Measurements from ENCODE around the gene ARHGAP6.

The ARHGAP6 gene

DNA sequence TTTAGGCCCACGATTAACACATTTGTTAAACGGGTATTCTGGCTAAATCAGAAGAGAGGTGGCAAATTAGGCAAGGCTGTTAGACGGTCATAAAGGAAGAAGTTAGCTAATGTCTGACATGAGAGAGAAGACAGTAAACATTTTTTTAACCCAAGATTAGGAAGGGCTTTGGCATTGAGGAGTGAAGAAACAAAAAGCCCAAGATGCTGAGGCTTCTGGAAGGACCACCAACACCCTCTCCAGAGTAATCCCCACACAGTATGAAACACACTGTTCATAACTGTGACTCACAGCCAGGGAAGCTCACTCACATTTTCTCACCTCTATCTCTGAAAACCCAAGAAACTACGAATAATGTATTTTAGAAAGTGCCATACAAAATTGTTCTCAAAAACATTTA is 244.9 kb downstream of the ARHGAP6 start:
- peaks cover 25% of the 10 kb centered on the region for H3K27me3 Mint-ChIP-seq (ENCODE audit: low read depth, poor library complexity)
- TF ChIP-seq, protein P1, sequence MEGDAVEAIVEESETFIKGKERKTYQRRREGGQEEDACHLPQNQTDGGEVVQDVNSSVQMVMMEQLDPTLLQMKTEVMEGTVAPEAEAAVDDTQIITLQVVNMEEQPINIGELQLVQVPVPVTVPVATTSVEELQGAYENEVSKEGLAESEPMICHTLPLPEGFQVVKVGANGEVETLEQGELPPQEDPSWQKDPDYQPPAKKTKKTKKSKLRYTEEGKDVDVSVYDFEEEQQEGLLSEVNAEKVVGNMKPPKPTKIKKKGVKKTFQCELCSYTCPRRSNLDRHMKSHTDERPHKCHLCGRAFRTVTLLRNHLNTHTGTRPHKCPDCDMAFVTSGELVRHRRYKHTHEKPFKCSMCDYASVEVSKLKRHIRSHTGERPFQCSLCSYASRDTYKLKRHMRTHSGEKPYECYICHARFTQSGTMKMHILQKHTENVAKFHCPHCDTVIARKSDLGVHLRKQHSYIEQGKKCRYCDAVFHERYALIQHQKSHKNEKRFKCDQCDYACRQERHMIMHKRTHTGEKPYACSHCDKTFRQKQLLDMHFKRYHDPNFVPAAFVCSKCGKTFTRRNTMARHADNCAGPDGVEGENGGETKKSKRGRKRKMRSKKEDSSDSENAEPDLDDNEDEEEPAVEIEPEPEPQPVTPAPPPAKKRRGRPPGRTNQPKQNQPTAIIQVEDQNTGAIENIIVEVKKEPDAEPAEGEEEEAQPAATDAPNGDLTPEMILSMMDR (IDR thresholded peaks at IDR 0.05): no peak
- H3K9me3 Mint-ChIP-seq: peaks cover 39% of the 10 kb centered on the region
- no peak overlapping the region for H3K4me3 Mint-ChIP-seq
- no peak overlapping the region for H3K27ac Mint-ChIP-seq
- no peaks in the 10 kb centered on the region for H3K36me3 Mint-ChIP-seq (ENCODE audit: low read depth)
- H3K4me1 Mint-ChIP-seq: no peaks in the 10 kb centered on the region
- no peak for DNase-seq

DNA sequence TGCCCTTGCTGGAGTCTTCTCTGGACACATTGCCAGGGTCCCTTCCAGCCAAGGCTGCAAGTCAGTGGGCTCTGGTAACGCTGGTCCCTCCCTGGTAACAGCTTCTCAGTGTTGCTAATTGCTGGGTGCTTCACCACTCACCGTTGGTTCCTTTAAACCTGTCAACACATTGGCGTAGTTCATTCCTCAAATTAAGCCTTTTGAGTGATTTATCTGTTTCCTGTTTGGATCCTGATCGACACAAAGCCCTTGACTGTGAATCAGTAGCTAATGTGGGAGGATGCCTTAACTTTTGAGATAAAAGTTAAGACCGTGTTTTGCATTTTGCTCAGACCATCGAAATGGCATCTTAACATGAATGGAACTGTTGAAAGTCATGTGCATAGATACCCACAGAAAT is 246.6 kb downstream of the ARHGAP6 start:
- Mint-ChIP-seq H3K9me3 (peaks cover 33% of the 10 kb centered on the region), H3K4me1 (no peaks in the 10 kb centered on the region), H3K4me3 (no peak overlapping the region), H3K27me3 (ENCODE audit: low read depth, poor library complexity) (peaks cover 10% of the 10 kb centered on the region), H3K36me3 (ENCODE audit: low read depth) (no peaks in the 10 kb centered on the region), H3K27ac (no peak overlapping the region)
- TF ChIP-seq, protein P1 (IDR thresholded peaks at IDR 0.05): no peak
- DNase-seq: no peak

DNA sequence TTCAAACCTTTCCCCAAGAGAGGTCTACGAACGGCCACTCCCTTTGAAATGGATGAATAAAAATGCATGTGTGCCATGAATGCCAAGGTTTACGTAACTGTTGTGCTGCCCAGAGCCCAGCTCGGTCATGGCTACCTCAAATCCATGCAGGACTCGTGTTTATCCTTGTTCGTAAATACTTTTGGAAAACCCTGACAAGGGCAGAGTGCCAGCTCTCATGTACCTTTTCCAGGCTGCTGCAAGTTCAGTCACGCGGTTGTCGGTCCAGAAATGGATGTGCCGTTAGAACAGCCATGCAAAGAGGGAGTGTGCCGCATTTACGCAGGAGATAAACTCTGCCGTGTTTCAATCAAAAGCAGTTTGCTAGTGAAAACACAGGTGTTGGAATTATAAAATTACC is 249.1 kb downstream of the ARHGAP6 start:
- peaks cover 22% of the 10 kb centered on the region for H3K9me3 Mint-ChIP-seq
- TF ChIP-seq, protein P1 (IDR thresholded peaks at IDR 0.05): no peak
- no peak for DNase-seq
- no peak overlapping the region for H3K27ac Mint-ChIP-seq
- no peaks in the 10 kb centered on the region for H3K4me1 Mint-ChIP-seq
- no peaks in the 10 kb centered on the region for H3K36me3 Mint-ChIP-seq (ENCODE audit: low read depth)
- peaks cover 3% of the 10 kb centered on the region for H3K27me3 Mint-ChIP-seq (ENCODE audit: low read depth, poor library complexity)
- no peak overlapping the region for H3K4me3 Mint-ChIP-seq

DNA sequence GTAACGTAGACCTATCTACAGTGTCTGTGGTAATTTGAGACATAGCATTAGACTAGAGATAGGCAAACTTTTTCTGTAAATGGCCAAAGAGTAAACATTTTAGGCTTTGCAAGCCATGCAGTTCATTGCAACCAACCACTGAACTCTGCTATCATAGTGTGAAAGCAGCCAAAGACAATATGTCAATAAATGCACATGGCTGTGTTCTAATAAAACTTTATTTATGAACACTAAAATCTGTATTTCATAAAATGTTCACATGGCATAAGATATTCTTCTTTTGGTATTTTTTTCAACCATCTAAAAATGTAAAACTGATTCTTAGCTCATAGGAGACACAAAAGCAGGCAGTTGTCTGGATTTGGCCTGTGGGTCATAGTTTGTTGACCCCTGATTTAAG is 251.6 kb downstream of the ARHGAP6 start:
- Mint-ChIP-seq H3K27me3 (ENCODE audit: low read depth, poor library complexity) (no peaks in the 10 kb centered on the region), H3K9me3 (peaks cover 20% of the 10 kb centered on the region), H3K27ac (no peak overlapping the region), H3K36me3 (ENCODE audit: low read depth) (no peaks in the 10 kb centered on the region), H3K4me1 (no peaks in the 10 kb centered on the region), H3K4me3 (no peak overlapping the region)
- no peak for DNase-seq
- TF ChIP-seq, protein P1 (IDR thresholded peaks at IDR 0.05): no peak

DNA sequence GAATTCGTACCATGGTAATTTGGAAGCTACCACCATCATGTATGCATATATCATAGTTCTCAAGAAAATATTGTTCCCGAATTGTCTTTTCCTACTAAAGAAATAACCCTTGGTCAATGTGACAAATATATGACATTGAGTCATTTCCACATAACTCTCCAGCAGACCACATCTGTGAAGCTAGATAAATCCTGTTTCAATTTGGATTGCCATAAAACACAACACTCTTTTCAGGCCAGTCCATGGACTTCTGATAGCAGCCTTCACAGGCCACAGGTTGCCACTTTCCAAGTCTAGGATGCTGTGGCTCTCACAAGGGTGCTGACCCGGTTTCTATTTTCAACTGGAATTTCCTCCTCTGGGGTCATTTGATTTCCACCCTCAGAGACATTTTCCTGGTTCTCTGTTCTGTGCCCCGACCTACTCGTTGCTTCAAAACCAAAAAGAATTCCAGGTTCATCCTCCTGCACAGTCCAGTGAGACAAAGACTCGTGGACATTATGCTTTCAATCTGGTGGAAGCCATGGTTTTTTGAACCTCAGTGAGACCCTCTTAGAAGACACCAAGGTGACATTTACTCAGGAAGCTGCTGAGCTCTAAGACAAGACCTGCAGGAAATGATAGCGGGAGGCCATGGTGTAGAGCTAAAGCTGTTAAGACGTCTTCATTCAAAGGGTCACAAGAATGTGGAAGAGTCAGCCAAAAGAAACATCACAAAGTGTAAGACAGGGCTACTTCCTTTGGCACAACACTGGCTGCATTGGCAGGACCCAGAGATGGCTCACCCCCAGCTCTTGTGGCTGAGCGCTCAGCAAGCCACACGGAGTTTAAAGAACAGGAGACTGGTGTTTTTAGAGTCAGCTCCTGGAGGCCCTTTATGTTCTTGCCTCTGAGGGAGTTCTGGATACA is 252.8 kb downstream of the ARHGAP6 start:
- Mint-ChIP-seq H3K4me1 (no peaks in the 10 kb centered on the region), H3K27ac (no peak overlapping the region), H3K27me3 (ENCODE audit: low read depth, poor library complexity) (no peaks in the 10 kb centered on the region), H3K9me3 (peaks cover 19% of the 10 kb centered on the region), H3K36me3 (ENCODE audit: low read depth) (no peaks in the 10 kb centered on the region), H3K4me3 (no peak overlapping the region)
- no peak for DNase-seq
- TF ChIP-seq, protein P1 (IDR thresholded peaks at IDR 0.05): no peak

DNA sequence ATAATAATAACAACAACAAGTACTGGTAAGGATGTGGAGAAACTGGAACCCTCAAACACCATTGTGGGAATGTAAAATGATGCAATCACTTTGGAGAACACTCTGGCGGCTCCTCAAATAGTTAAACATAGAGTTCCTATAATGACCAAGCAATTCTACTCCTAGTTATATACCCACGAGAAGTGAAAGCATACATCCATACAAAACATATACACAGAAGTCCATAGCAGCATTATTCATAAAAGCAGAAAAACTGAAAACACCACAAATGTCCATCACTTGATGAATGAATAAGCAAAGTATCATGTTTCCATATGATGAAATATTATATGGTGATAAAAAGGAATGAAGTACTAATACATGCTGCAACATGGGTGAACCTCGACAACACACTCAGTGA is 255.8 kb downstream of the ARHGAP6 start:
- DNase-seq: no peak
- TF ChIP-seq, protein P1 (IDR thresholded peaks at IDR 0.05): no peak
- Mint-ChIP-seq H3K9me3 (peaks cover 27% of the 10 kb centered on the region), H3K27ac (no peak overlapping the region), H3K36me3 (ENCODE audit: low read depth) (no peaks in the 10 kb centered on the region), H3K27me3 (ENCODE audit: low read depth, poor library complexity) (no peaks in the 10 kb centered on the region), H3K4me3 (no peak overlapping the region), H3K4me1 (no peaks in the 10 kb centered on the region)
